ENCODE measurements around the gene PJVK.
A peak's percentile ranks its signal among the peaks of the same experiment; 100 is the strongest.

The PJVK gene

DNA sequence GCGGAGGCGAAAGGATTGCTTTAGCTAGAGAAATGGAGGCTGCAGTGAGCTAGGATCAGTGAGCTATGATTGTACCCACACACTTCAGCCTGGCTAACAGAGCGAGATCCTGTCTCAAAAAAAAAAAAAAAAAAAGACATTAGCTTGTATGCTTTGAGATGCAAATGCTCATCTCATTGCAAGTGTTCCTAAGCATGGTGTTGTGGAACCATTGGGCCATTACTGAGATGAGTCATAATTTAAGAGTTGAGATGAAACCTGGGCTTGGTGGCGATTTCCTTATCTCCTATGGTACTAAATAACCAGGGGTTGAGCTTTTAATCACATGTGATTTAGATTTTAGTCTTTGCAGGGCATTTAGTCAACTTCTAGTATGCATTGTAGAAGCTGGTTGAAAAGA is 31.3 kb downstream of the PJVK start:
- DNase-seq = no peak

DNA sequence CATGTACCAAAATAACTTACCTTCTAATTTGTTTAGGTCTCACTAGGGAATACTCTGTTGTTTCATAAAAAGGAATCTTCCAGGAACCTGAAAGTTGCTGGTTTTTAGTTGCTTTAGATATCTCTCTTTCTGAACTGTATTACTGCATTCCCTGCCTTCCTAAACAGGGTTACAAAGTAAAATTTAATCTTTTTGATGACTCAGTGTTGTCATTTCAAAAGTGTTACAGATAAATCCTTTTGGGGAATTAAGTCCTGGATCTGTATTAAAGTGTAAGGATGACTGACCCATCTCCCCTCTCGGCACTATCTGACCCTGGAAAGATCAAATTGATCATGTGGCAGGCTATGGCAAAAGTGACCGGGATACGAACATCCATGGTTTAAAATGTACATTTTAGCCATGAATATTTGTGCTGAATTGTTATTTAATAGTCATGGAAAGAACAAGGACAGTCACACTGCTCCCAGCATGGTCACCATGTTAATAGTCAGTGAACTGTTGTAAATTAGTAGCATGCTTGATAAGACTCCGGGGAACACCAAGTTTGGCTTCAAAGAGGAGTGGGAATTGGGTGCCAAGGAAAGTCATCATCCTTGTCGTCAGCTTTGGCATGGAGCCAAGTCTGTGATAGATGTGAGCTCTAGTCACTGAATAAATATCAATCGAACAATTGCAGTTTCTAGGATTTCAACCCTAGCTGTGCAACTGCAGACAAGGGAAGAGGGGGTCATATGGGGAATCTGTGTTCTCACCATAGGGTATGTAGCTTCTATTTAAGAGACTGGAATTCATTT is 33.3 kb downstream of the PJVK start:
- peak in 1 of 2 experiments; percentile 26 for DNase-seq

DNA sequence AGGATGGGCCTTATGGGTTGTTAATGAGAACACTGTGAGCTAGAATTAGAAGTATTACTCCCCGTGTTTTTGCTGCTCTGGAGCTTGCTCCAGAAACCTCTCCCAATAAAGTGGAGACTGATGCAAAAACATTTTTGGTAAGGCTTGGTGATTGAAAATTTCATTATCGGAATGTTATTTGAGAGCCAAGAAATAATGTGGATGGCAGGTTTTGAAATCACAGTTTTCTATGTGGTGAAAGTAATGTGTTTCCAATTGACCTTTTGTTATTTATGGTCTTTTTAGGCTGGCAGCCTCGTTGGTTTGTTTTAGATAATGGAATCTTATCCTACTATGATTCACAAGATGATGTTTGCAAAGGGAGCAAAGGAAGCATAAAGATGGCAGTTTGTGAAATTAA is 34.2 kb downstream of the PJVK start:
- no peak for DNase-seq

DNA sequence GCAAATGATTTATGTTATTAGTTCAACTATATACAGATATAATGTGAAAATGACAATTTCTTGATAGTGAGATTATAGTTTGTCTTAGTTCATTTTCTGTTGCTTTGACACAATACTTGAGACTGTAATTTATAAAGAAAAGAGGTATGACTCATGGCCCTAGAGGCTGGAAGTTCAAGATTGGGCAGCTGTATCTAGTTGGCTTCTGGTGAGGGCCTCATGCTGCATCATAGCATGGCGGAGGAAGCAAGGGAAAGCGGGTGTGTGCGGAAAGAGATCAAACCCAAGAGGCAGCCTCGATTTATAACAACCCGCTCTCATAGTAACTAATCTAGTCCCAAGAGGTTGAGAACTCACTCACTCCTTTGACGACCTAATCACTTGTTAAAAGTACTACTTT is 40.4 kb downstream of the PJVK start:
- no peak for DNase-seq

DNA sequence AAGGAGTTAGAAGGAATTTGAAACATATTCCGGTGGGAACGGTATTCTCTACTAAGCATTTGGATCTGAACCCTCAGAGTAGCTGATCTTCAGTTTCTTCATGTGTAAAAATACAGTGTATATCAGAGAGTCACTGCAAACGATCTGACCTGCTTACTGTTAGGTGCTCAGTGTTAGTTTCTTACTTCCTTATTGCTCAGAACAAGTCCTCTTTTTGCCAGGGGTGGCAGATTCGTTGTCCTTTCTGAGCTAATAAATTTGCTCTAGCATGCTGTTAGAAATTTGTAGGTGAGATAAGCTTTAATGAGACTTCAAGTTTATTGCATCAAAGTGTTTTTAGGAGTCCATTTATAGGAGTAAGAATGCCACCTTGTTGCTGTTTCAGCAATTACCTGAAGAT is 44.9 kb downstream of the PJVK start:
- DNase-seq = no peak

DNA sequence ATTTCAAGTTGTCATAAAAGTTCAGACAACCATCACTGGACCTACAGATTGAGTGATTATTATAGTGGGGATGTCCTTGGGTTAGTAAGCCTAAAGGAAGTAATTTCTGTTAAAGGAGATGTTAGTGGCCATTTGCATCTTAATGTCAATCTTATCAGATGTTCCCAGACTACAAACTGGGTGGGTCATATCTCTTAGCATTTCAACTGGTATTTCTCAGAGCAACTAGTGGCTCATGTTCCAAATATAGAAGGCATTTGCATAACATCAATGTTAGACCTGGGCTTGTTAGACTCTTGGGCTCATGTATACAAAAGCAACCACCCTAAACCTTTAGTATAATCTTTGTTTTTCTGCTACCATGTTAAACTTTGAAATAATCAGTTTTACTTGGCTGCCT is 47.0 kb downstream of the PJVK start:
- DNase-seq = no peak

DNA sequence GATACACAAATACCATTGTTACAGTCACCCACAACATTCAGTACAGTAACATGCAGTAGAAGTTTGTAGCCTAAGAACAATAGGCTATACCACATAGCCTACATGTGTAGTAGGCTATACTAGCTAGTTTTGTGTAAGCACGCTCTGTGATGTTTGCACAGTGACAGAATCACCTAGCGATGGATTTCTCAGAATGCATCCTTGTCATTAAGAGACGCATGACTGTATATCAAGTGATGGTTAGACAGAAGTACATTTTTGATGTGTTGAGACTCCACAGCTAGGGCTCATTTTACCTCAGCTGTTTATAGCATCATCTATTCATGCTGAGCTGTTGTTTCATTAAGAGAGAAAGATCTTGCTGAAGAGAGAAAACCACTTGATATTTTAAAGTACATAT is 48.5 kb downstream of the PJVK start:
- no peak for DNase-seq

DNA sequence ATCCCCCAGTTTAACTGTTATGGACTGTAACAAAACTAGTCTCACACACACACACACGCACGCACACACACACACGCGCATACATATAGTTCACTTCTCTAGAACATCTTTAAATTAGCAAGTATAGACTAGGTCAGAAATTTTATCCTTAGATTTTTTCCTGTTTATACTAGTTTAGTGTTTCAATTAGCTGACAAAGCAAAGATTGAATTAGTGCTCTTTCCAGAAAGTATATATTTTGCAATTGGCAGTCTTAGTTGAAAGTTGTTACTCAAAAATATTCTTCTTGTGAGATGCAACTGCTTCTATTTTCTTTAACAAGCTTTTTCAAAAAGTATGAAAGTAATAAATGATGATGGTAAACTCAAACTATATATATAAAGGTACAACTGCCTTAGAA is 51.6 kb downstream of the PJVK start:
- DNase-seq = no peak

DNA sequence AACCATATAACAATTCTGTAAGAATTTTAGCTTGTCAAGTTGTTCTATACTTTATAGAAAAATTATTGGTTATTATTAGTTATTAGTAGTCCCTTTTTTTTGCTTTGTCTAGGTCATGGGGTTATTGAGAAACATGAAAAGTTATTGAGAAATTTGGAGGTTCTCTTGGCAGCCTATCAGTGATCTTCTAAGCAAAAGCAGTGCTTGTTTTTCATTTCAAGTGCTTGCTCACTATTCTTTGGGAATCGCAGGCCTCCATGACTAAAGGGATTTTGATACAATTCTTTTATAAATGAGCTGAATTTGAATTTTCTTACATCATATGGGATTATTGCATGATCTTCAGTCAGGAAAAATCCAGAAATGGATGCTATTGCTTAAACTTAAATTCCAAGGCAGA is 54.9 kb downstream of the PJVK start:
- no peak for DNase-seq

DNA sequence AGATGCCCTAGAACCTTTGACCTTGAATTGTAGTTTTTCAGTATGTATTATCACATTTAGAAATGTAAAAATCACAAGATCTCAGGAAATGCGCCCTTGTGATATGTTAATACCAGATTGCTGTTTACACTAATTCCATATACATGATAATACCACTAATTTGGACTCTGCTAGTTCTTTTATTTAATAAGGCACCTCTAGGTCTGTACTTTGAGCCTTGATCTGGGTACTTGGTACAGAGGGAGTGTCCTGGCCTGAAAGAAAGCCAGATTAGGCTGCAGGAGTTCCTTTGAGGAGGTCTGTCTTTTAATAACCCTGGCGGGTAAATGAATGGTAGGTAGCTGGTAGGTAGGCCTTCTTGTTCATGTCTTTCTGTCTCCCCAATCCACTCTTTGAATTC is 55.3 kb downstream of the PJVK start:
- DNase-seq = no peak

DNA sequence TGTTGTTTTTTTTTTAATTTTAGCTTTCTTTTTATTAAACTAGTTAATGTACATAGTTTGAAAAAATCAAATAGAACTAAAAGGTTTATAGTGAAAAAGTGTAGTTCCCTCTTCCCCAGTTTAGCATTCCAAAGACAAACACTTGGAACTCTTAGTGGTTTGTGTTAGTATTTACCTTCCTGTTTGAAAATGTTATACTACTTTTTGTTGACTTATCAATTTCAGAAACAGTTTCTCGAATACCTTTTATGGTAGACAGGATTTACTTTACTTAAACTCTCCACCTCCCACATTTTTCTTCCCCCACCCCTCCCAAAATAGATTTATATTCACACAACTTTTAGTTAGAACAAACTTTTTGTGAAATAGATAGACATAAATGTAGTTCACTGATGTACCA is 55.8 kb downstream of the PJVK start:
- DNase-seq = no peak

DNA sequence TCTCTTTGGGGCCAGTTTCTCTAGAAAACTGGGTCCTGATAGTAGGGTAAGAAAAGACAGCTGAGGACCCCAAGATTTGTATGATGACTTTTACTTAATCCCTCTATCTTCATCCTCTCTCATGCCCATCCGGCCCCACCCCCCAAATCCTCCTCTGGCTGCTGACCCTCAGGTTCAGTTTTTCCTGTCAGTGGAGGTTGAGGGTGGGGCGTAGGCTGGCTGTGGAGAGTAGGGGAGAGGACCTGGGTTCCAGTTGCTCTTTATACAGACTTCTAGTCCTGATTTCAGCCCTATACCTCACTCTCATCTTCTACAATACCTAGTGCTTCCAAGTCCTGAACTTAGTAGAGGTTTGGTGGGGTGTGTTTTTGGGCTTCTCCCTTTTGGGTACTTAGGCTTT is 57.5 kb downstream of the PJVK start:
- DNase-seq = no peak

DNA sequence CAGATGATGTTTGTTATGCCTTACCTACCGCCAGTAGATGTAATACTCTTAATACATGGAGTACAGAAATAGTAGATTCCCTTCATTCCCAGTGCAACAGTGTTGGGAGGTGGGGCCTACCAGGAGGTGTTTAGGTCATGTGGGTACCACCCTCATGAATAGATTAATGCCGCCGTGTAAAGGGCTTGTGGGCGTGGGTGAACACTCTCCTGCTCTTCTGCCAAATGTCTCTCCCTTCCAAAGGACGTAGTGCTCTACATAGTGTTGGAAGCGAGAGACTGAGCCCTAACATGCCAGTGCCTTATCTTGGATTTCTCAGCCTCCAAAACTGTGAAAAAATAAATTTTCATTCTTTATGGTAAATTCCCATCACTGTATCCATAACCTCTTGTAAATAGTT is 59.2 kb downstream of the PJVK start:
- DNase-seq = no peak

Measured in NCI-H1930 (cell line).